PC-3 (cell line): ENCODE results near the gene COL6A1.

Experiments
- EZH2 ChIP-seq: fragments of 300-600 bp; sonication (generic); IDR thresholded peaks from one replicate; pipeline ENCODE4 v1.6.1; 2017; ENCODE audit warnings: antibody characterized with exemption, mild to moderate bottlenecking, low read length; ENCODE audit not compliant: unreplicated experiment
- EZH2phosphoT487 ChIP-seq: fragments of 300-600 bp; sonication (generic); IDR thresholded peaks from 2 replicates; pipeline ENCODE4 v1.6.1; 2018; ENCODE audit warnings: mild to moderate bottlenecking, antibody characterized with exemption, low read length, borderline replicate concordance
- TF ChIP-seq, protein P1 (sequence below): fragments of 300-600 bp; sonication (generic); conservative IDR thresholded peaks from 2 replicates; pipeline ENCODE4 v1.5.1; 2017; ENCODE audit warnings: antibody characterized with exemption, low read depth, mild to moderate bottlenecking, low read length

DNA sequence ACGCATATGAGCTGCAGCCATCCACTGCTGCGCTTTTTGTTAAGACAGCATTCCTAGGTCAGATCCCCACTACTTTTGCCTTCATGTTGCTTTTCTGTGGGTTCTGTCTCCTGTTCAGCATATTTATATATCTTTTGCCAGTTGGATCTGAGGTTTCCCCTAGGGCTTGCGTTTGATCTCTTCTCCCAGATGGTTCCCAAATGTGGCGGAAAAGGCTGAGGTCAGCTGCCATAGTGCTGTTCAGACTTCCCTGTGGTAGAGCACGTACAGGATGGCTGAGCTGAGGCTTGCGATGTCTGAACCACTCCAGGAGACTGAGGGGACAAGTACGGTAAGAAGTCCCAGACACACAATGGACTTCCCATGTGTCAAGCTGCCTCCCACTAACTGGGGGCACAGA lies 39.8 kb downstream of the COL6A1 start:
- TF ChIP-seq EZH2 (no peak), EZH2phosphoT487 (no peak)
- TF ChIP-seq, protein P1, sequence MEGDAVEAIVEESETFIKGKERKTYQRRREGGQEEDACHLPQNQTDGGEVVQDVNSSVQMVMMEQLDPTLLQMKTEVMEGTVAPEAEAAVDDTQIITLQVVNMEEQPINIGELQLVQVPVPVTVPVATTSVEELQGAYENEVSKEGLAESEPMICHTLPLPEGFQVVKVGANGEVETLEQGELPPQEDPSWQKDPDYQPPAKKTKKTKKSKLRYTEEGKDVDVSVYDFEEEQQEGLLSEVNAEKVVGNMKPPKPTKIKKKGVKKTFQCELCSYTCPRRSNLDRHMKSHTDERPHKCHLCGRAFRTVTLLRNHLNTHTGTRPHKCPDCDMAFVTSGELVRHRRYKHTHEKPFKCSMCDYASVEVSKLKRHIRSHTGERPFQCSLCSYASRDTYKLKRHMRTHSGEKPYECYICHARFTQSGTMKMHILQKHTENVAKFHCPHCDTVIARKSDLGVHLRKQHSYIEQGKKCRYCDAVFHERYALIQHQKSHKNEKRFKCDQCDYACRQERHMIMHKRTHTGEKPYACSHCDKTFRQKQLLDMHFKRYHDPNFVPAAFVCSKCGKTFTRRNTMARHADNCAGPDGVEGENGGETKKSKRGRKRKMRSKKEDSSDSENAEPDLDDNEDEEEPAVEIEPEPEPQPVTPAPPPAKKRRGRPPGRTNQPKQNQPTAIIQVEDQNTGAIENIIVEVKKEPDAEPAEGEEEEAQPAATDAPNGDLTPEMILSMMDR, result no peak
